MM.1S (cell line): Measurements from ENCODE around the gene KIDINS220.

Experiments
- DNase-seq: peaks from one replicate; pipeline ENCODE4 v3.0.0-alpha.2; 2015
- H2AFZ ChIP-seq: fragments of 300-600 bp; sonication (generic); 2 replicates; pipeline ENCODE4 v1.6.0; 2016; ENCODE audit warnings: antibody characterized with exemption, low read length
- H3F3A ChIP-seq: fragments of 300-600 bp; sonication (generic); 2 replicates; pipeline ENCODE4 v1.6.1; 2016; ENCODE audit warnings: mild to moderate bottlenecking, antibody characterized with exemption, low read length, moderate library complexity, mixed read lengths; ENCODE audit not compliant: insufficient read depth
- H3K27ac ChIP-seq: fragments of 300-600 bp; sonication (generic); 2 replicates; pipeline ENCODE4 v1.5.1; 2016; ENCODE audit warnings: mild to moderate bottlenecking, low read length
- H3K27me3 ChIP-seq: fragments of 300-600 bp; sonication (generic); replicated peaks from 2 replicates; pipeline ENCODE4 v1.6.0; 2016; ENCODE audit warnings: low read length; ENCODE audit not compliant: insufficient read depth
- H3K36me3 ChIP-seq: fragments of 300-600 bp; sonication (generic); replicated peaks from 2 replicates; pipeline ENCODE4 v1.6.1; 2016; ENCODE audit warnings: mild to moderate bottlenecking, low read length, mixed read lengths; ENCODE audit not compliant: insufficient read depth
- H3K4me1 ChIP-seq: fragments of 300-600 bp; sonication (generic); 2 replicates; pipeline ENCODE4 v1.6.1; 2016; ENCODE audit warnings: low read length, mixed read lengths
- H3K4me2 ChIP-seq: fragments of 300-600 bp; sonication (generic); 2 replicates; pipeline ENCODE4 v1.6.0; 2016; ENCODE audit warnings: low read depth, low read length
- H3K4me3 ChIP-seq: fragments of 300-600 bp; sonication (generic); 2 replicates; pipeline ENCODE4 v1.5.1; 2016; ENCODE audit warnings: low read length, mixed read lengths
- H3K79me2 ChIP-seq: fragments of 300-600 bp; sonication (generic); 2 replicates; pipeline ENCODE4 v1.6.1; 2016; ENCODE audit warnings: mixed run types, low read length, mixed read lengths
- H3K9ac ChIP-seq: fragments of 300-600 bp; sonication (generic); 2 replicates; pipeline ENCODE4 v1.6.1; 2016; ENCODE audit warnings: low read length, mixed read lengths
- H3K9me2 ChIP-seq: fragments of 300-600 bp; sonication (generic); replicated peaks from 2 replicates; pipeline ENCODE4 v1.6.1; 2016; ENCODE audit warnings: mild to moderate bottlenecking, low read length, mixed read lengths; ENCODE audit not compliant: insufficient read depth
- H3K9me3 ChIP-seq: fragments of 300-600 bp; sonication (generic); replicated peaks from 2 replicates; pipeline ENCODE4 v1.6.1; 2016; ENCODE audit warnings: mild to moderate bottlenecking, low read length, mixed read lengths; ENCODE audit not compliant: insufficient read depth
- H4K20me1 ChIP-seq: fragments of 300-600 bp; sonication (generic); 2 replicates; pipeline ENCODE4 v1.6.1; 2016; ENCODE audit warnings: mild to moderate bottlenecking, low read length, moderate library complexity, mixed read lengths; ENCODE audit not compliant: insufficient read depth
- EZH2 ChIP-seq: fragments of 300-600 bp; sonication (generic); optimal IDR thresholded peaks from 2 replicates; pipeline ENCODE3; 2017; ENCODE audit warnings: low read depth, mild to moderate bottlenecking, antibody characterized with exemption, low read length, mixed read lengths
- EZH2phosphoT487 ChIP-seq: fragments of 300-600 bp; sonication (generic); IDR thresholded peaks from 2 replicates; pipeline ENCODE4 v1.6.1; 2018; ENCODE audit warnings: antibody characterized with exemption, low read length
- TF ChIP-seq, protein P1 (sequence below): fragments of 300-600 bp; sonication (generic); IDR thresholded peaks from 2 replicates; pipeline ENCODE4 v1.5.1; 2016; ENCODE audit warnings: antibody characterized with exemption, low read length, mixed read lengths

KIDINS220 gene

DNA sequence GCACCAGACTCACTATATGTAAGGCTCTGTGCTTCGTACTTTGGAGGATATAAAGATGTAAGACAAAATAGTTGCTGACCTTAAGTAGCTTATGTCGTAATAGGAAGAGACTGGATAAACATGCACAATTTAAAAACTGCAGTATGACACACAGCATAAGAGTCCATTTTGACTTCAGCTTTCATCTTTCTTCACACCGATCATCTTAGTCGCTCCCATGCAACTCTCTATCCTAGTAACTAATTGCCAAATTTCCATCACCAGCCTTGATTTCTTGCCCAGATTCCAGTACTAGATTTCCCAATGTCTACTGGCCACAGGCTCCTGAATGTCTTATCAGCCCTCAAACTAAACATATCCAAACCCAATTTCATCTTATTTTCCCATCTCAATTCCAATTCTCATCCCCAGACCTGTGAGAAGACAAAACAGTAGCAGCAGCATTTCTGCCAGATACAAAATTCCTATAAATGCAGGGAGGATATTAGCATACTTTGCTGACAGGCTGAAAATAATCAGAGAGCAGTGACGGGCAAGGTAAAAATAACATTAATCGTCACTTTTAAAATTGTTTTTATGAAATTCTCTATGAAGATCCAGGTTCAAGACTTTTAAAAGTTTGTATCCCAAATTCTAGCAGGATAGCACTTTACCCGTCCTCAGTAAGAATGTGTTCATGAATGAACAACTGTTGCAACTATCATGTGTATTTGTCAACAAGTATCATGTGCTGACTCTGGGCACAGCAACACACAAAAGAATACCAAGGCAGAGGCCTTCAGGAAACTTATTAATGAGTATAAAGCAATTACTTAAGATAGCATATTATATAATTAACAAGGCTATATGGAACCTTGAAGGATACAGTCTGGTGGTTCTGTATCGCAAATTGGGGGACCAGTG lies 42.2 kb downstream of the KIDINS220 start:
- Histone ChIP-seq H3F3A (peaks cover 9% of the 10 kb centered on the region), H2AFZ (no peak overlapping the region), H3K27me3 (no peaks in the 10 kb centered on the region), H3K9me2 (no peaks in the 10 kb centered on the region), H3K27ac (no peak overlapping the region), H3K4me3 (no peak overlapping the region), H3K4me2 (no peak overlapping the region), H3K4me1 (peaks cover 14% of the 10 kb centered on the region), H4K20me1 (no peaks in the 10 kb centered on the region), H3K9ac (no peak overlapping the region), H3K9me3 (no peaks in the 10 kb centered on the region), H3K36me3 (0 out of 2 replicates have a peak, but pooled peaks cover 12% of the 10 kb centered on the region), H3K79me2 (no peaks in the 10 kb centered on the region)
- DNase-seq, result no peak
- TF ChIP-seq EZH2phosphoT487, result no peak
- TF ChIP-seq, protein P1, sequence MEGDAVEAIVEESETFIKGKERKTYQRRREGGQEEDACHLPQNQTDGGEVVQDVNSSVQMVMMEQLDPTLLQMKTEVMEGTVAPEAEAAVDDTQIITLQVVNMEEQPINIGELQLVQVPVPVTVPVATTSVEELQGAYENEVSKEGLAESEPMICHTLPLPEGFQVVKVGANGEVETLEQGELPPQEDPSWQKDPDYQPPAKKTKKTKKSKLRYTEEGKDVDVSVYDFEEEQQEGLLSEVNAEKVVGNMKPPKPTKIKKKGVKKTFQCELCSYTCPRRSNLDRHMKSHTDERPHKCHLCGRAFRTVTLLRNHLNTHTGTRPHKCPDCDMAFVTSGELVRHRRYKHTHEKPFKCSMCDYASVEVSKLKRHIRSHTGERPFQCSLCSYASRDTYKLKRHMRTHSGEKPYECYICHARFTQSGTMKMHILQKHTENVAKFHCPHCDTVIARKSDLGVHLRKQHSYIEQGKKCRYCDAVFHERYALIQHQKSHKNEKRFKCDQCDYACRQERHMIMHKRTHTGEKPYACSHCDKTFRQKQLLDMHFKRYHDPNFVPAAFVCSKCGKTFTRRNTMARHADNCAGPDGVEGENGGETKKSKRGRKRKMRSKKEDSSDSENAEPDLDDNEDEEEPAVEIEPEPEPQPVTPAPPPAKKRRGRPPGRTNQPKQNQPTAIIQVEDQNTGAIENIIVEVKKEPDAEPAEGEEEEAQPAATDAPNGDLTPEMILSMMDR, result no peak
- no peak for TF ChIP-seq EZH2

DNA sequence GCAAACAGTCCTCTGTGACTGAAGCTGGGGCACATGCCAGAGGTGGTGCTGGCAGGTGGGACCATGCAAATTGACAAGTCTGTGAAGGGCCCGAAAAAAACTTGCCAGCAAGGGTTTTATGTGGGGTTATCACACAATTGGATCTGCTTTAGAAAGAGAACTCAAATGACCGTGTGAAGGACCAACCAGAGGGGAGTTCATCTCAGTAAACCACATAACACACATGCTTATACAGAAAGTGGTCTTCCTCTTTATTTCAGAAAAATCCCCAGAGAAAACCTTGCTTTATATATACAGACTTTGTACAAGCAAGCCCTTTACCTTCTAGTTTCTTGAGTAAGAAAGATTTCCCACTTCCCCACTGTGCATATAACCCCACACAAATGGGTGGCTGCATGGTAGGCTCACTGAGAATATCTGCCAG lies 46.7 kb downstream of the KIDINS220 start:
- H3K9ac ChIP-seq, result no peak overlapping the region
- no peaks in the 10 kb centered on the region for H3K4me1 ChIP-seq
- no peak overlapping the region for H3K4me2 ChIP-seq
- no peaks in the 10 kb centered on the region for H3F3A ChIP-seq
- H3K27me3 ChIP-seq, result no peaks in the 10 kb centered on the region
- H3K9me2 ChIP-seq, result no peaks in the 10 kb centered on the region
- no peak for TF ChIP-seq EZH2
- TF ChIP-seq, protein P1, result no peak
- no peak for TF ChIP-seq EZH2phosphoT487
- DNase-seq, result no peak
- no peaks in the 10 kb centered on the region for H4K20me1 ChIP-seq
- H3K4me3 ChIP-seq, result no peak overlapping the region
- H3K27ac ChIP-seq, result no peak overlapping the region
- no peaks in the 10 kb centered on the region for H3K79me2 ChIP-seq
- H3K36me3 ChIP-seq, result 0 out of 2 replicates have a peak, but pooled peaks cover 12% of the 10 kb centered on the region
- no peaks in the 10 kb centered on the region for H3K9me3 ChIP-seq
- H2AFZ ChIP-seq, result no peak overlapping the region

DNA sequence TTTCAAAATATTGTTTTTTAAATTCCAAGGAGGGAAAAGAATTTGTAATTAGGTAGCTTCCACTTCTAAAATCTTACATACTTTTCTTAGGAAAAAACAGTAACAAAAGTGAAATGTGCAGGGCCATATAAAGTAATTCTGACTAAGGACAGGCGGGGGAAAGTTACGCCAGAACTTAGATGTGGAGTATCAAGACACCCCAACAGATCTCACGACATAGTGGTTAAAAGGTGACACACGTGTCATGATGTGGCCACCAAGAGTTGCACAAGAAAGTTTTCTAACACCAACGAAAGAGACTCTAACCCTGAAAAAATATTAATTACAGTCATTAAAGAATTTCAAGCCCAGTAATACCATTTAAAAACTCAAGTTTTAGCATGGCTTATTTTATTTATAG lies 51.0 kb downstream of the KIDINS220 start:
- Histone ChIP-seq H3K79me2 (no peaks in the 10 kb centered on the region), H2AFZ (no peak overlapping the region), H3K9me2 (no peaks in the 10 kb centered on the region), H3K9me3 (no peaks in the 10 kb centered on the region), H3K27ac (no peak overlapping the region), H3K4me1 (no peaks in the 10 kb centered on the region), H3K4me3 (no peak overlapping the region), H3F3A (no peaks in the 10 kb centered on the region), H3K4me2 (no peak overlapping the region), H3K9ac (no peak overlapping the region), H3K36me3 (0 out of 2 replicates have a peak, but pooled peaks cover 9% of the 10 kb centered on the region), H3K27me3 (no peaks in the 10 kb centered on the region), H4K20me1 (no peaks in the 10 kb centered on the region)
- no peak for DNase-seq
- TF ChIP-seq EZH2phosphoT487 (no peak), EZH2 (no peak)
- TF ChIP-seq, protein P1, result no peak
